Measurements from ENCODE around the gene SLC1A1.
A peak's percentile ranks its signal among the peaks of the same experiment; 100 is the strongest.
"Not testable (repeated sequence)": the region's sequence is repeated elsewhere in the genome, so short reads cannot be mapped to it uniquely, and the experiment has no call there.

The SLC1A1 gene

DNA sequence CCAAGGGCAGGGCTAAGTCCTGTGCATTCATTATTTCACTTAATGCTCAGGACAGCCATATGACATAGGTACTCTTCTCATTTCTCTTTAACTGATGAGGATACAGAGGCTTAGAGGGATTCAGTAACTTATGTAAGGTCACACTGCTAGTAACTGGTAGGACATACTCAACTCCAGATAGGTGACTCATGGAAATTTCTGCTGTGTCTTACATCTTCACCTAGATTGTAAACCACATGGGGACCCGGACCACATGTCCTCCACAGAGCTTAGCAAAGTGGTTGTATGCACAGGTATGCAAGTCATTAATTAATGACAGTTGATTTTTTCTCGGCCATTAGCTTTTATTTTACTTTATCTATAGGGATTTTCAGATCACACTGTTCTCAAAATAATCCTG, 29.3 kb downstream of the SLC1A1 start:
- in situ Hi-C loops (cut with HindIII; ENCODE audit: low pct_ligation_motif_present, low sequenced_read_pairs): no loop called here
- no peak for DNase-seq
- no peak overlapping the region for H3K4me3 ChIP-seq (ENCODE audit: low read depth, low read length)
- no peak overlapping the region for H3K27ac ChIP-seq
- TF ChIP-seq, protein P1, sequence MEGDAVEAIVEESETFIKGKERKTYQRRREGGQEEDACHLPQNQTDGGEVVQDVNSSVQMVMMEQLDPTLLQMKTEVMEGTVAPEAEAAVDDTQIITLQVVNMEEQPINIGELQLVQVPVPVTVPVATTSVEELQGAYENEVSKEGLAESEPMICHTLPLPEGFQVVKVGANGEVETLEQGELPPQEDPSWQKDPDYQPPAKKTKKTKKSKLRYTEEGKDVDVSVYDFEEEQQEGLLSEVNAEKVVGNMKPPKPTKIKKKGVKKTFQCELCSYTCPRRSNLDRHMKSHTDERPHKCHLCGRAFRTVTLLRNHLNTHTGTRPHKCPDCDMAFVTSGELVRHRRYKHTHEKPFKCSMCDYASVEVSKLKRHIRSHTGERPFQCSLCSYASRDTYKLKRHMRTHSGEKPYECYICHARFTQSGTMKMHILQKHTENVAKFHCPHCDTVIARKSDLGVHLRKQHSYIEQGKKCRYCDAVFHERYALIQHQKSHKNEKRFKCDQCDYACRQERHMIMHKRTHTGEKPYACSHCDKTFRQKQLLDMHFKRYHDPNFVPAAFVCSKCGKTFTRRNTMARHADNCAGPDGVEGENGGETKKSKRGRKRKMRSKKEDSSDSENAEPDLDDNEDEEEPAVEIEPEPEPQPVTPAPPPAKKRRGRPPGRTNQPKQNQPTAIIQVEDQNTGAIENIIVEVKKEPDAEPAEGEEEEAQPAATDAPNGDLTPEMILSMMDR (IDR thresholded peaks at IDR 0.05; ENCODE audit: low read depth, low read length, missing control alignments): no peak
- no peaks in the 10 kb centered on the region for H3K36me3 ChIP-seq (replicated peaks)
- no peaks in the 10 kb centered on the region for H3K27me3 ChIP-seq (replicated peaks)

DNA sequence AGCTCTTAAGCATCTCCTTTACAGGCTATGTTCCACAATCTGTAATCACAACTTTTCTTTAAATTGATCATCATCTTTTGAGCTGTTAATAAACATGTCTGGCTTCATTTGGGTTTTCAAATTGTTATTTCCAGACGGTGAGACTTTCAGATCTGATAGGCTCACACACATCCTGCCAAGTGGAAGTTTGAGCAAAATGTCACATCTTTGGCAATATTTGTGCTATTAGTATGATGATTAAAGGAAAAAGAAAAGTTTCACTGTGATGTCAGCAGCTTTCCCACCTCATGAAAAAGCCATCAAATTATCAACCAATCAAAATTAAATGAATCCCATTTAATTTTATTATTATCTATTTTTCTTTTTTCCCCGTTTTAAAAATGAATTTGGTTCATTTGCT, 29.8 kb downstream of the SLC1A1 start:
- DNase-seq: no peak
- Histone ChIP-seq H3K27ac (no peak overlapping the region), H3K36me3 (replicated peaks) (no peaks in the 10 kb centered on the region), H3K4me3 (ENCODE audit: low read depth, low read length) (no peak overlapping the region), H3K27me3 (replicated peaks) (no peaks in the 10 kb centered on the region)
- TF ChIP-seq, protein P1 (IDR thresholded peaks at IDR 0.05; ENCODE audit: low read depth, low read length, missing control alignments): no peak
- in situ Hi-C loops (cut with HindIII; ENCODE audit: low pct_ligation_motif_present, low sequenced_read_pairs): no loop called here

- Histone ChIP-seq H3K27ac (peak overlapping the region; percentile 43), H3K36me3 (replicated peaks) (no peaks in the 10 kb centered on the region), H3K4me3 (ENCODE audit: low read depth, low read length) (no peak overlapping the region), H3K27me3 (replicated peaks) (no peaks in the 10 kb centered on the region)
- TF ChIP-seq, protein P1 (IDR thresholded peaks at IDR 0.05; ENCODE audit: low read depth, low read length, missing control alignments): no peak
- in situ Hi-C loops (cut with HindIII; ENCODE audit: low pct_ligation_motif_present, low sequenced_read_pairs): no loop called here
- no peak for DNase-seq
Measured at GRCh38 chr9:4530375-4530774, 40.1 kb downstream of the SLC1A1 start.

GRCh38 chr9:4530831-4531230, 40.6 kb downstream of the SLC1A1 start:
- H3K27me3 ChIP-seq (replicated peaks); H3K36me3 ChIP-seq (replicated peaks); in situ Hi-C loops (cut with HindIII; ENCODE audit: low pct_ligation_motif_present, low sequenced_read_pairs); H3K4me3 ChIP-seq (ENCODE audit: low read depth, low read length): not testable (repeated sequence)
- DNase-seq: peak; percentile 85
- H3K27ac ChIP-seq: peak overlapping the region; percentile 43

DNA sequence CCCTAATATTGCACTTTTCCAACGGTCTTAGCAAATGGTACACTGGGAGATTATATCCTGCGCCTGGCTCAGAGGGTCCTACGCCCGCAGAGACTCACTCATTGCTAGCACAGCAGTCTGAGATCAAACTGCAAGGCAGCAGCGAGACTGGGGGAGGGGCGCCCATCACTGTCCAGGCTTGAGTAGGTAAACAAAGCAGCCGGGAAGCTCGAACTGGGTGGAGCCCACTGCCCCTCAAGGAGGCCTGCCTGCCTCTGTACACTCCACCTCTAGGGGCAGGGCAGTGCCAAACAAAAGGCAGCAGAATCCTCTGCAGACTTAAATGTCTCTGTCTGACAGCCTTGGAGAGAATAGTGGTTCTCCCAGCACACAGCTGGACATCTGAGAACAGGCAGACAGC, 41.1 kb downstream of the SLC1A1 start:
- TF ChIP-seq, protein P1 (IDR thresholded peaks at IDR 0.05; ENCODE audit: low read depth, low read length, missing control alignments): peak; percentile 12

DNA sequence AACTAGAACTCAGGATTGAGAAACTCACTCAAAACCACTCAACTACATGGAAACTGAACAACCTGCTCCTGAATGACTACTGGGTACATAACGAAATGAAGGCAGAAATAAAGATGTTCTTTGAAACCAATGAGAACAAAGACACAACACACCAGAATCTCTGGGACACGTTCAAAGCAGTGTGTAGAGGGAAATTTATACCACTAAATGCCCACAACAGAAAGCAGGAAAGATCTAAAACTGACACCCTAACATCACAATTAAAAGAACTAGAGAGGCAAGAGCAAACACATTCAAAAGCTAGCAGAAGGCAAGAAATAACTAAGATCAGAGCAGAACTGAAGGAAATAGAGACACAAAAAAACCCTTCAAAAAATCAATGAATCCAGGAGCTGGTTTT, 43.6 kb downstream of the SLC1A1 start:
- H3K36me3 ChIP-seq (replicated peaks); H3K27ac ChIP-seq; H3K4me3 ChIP-seq (ENCODE audit: low read depth, low read length); in situ Hi-C loops (cut with HindIII; ENCODE audit: low pct_ligation_motif_present, low sequenced_read_pairs); DNase-seq; H3K27me3 ChIP-seq (replicated peaks): not testable (repeated sequence)

More for the DNA sequence above, 41.1 kb downstream of the SLC1A1 start:
- H3K27me3 ChIP-seq (replicated peaks); H3K27ac ChIP-seq; H3K36me3 ChIP-seq (replicated peaks); in situ Hi-C loops (cut with HindIII; ENCODE audit: low pct_ligation_motif_present, low sequenced_read_pairs); H3K4me3 ChIP-seq (ENCODE audit: low read depth, low read length); DNase-seq: not testable (repeated sequence)

DNA sequence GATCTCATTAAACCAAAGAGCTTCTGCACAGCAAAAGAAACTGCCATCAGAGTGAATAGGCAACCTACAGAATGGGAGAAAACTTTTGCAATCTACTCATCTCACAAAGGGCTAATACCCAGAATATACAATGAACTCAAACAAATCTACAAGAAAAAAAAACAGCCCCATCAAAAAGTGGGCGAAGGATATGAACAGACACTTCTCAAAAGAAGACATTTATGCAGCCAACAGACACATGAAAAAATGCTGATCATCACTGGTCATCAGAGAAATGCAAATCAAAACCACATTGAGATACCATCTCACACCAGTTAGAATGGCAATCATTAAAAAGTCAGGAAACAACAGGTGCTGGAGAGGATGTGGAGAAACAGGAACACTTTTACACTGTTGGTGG, 45.9 kb downstream of the SLC1A1 start:
- H3K27ac ChIP-seq; H3K36me3 ChIP-seq (replicated peaks); DNase-seq; H3K27me3 ChIP-seq (replicated peaks); H3K4me3 ChIP-seq (ENCODE audit: low read depth, low read length); in situ Hi-C loops (cut with HindIII; ENCODE audit: low pct_ligation_motif_present, low sequenced_read_pairs): not testable (repeated sequence)
